Endothelial cell of umbilical vein (primary cell): ENCODE data around the gene TRIM27.

Source experiments
- CTCF ChIP-seq, 2 donors: IDR thresholded peaks; 1 replicate in 1 of 2; 2 replicates in 1 of 2; pipeline ENCODE4 v1.5.1; 2011; ENCODE audit warnings: low read length in 2 of 2, mild to moderate bottlenecking in 2 of 2, moderate library complexity in 2 of 2, control low read depth in 1 of 2, inconsistent platforms in 1 of 2, low read depth in 1 of 2; ENCODE audit not compliant: insufficient read depth in 1 of 2; ENCODE audit errors: extremely low read depth in 1 of 2
- FOS ChIP-seq: IDR thresholded peaks from 2 replicates; pipeline ENCODE4 v1.6.1; 2011; ENCODE audit warnings: mild to moderate bottlenecking, low read length, moderate library complexity, borderline replicate concordance; ENCODE audit not compliant: insufficient read depth
- POLR2A ChIP-seq: IDR thresholded peaks from 2 replicates; pipeline ENCODE4 v1.6.1; 2012; ENCODE audit warnings: low read depth, mild to moderate bottlenecking, control low read depth, low read length
- POLR2AphosphoS5 ChIP-seq: IDR thresholded peaks from 2 replicates; pipeline ENCODE4 v1.6.1; 2012; ENCODE audit warnings: low read depth, mild to moderate bottlenecking, control low read depth, low read length, moderate library complexity; ENCODE audit not compliant: insufficient read depth

- TF ChIP-seq CTCF (IDR thresholded peaks at IDR 0.05; ENCODE audit: extremely low read depth in 1 of 2, insufficient read depth in 1 of 2, low read depth in 1 of 2, low read length in 2 of 2), result no peak
- no peak for TF ChIP-seq POLR2AphosphoS5
- no peak for TF ChIP-seq POLR2A
- TF ChIP-seq FOS, result no peak
Observed at GRCh38 chr6:28940294-28940857, 16.6 kb upstream of the TRIM27 start.
